Fibroblast of pulmonary artery (primary cell): ENCODE data around the gene IFITM10.

Experiments used
- DNase-seq: peaks from one replicate; pipeline ENCODE4 v3.0.0-alpha.2; 2010; ENCODE audit warnings: low read depth
- H3K4me3 ChIP-seq: replicated peaks from 2 replicates; pipeline ENCODE4 v1.5.1; 2011; ENCODE audit warnings: low read depth, mild to moderate bottlenecking, control low read depth, low read length, moderate library complexity
- TF ChIP-seq, protein P1 (sequence below): IDR thresholded peaks from 2 replicates; pipeline ENCODE4 v1.5.1; 2011; ENCODE audit warnings: mild to moderate bottlenecking, control low read depth, low read length, inconsistent platforms; ENCODE audit errors: missing control alignments

The IFITM10 gene

DNA sequence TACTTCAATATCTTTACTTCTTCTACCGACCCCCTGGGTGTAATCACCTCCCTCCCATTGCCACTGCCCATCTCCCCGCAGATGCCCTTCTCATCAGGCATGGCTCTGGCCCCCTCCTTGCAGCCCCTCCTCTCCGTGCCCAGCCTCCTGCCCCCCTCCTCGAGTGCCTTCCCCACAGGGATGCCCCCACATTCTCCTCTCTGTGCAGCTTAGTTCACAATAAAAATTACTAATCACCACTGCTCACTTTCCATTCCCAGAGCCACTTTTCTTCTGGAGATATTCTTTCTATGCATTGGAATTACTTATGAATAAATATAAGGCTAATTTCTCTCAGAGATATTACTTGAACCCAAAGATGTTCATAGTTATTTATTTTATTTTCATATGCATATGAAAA lies 22.1 kb downstream of the IFITM10 start:
- no peak for DNase-seq
- TF ChIP-seq, protein P1, sequence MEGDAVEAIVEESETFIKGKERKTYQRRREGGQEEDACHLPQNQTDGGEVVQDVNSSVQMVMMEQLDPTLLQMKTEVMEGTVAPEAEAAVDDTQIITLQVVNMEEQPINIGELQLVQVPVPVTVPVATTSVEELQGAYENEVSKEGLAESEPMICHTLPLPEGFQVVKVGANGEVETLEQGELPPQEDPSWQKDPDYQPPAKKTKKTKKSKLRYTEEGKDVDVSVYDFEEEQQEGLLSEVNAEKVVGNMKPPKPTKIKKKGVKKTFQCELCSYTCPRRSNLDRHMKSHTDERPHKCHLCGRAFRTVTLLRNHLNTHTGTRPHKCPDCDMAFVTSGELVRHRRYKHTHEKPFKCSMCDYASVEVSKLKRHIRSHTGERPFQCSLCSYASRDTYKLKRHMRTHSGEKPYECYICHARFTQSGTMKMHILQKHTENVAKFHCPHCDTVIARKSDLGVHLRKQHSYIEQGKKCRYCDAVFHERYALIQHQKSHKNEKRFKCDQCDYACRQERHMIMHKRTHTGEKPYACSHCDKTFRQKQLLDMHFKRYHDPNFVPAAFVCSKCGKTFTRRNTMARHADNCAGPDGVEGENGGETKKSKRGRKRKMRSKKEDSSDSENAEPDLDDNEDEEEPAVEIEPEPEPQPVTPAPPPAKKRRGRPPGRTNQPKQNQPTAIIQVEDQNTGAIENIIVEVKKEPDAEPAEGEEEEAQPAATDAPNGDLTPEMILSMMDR, result no peak
- no peak overlapping the region for H3K4me3 ChIP-seq

DNA sequence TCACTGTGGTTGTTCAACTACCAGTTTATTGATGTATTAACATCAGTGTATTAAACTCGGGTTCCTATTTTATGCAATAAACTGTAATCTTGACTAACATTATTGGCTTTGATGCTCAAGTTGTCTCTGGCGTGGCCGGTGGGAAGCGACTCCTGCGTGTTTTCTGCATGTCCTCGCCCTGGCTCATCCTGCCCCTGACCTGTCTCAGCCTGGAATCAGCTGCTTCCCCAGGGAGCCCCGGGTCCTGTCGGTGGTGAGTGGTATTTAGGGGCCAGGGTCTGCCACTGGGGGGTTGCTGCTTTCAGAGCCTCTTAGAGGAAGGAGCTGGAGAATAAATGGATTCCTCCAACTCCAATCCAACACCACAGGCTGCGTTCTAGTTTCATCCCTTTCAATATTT lies 22.5 kb downstream of the IFITM10 start:
- DNase-seq, result no peak
- H3K4me3 ChIP-seq, result no peak overlapping the region
- TF ChIP-seq, protein P1, result no peak

DNA sequence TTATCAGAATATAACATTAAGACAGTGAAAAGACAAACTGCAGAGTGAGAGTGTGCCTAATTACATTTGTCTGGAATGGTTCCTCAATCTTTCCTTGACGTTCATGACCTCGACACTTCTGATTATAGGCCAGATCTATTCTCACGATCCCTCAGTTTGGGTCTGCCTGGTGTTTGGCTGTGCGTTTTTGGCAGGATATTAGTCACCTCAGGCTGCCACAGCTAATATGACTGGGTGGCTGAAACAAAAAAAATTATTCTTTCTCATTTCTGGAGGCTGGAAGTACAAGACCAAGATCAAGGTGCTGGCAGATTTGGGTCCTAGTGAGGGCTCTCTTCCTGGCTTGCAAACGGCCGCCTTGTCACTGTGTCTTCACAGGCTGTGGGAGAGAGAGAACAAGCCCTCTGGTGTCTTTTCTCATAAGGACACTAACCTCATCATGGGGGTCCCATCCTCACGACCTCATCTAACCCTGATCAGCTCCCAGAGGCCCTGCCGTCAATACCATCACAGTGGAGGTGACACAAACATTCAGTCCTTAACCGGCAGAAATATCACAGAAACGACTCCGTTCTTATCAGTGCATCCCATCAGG lies 23.2 kb downstream of the IFITM10 start:
- H3K4me3 ChIP-seq, result no peak overlapping the region
- DNase-seq, result no peak
- TF ChIP-seq, protein P1, result no peak

DNA sequence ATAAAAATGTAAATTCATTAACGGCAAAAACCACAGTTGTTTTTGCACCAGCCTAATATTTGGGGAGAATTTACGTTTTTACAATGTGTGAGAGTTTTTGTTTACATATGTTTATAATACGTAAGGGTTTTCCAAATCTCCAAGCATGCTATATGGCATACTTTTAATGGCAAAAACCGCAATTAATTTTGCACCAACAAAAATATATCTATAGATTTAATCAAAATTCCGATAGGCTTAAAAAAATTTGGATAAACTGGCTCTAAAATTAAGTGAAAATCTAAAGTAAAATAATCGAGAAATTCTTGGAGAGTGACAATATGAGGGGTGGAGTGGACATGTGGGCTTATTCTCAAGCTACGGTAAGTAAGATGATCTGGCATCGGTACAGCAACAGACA lies 30.6 kb downstream of the IFITM10 start:
- DNase-seq, result no peak
- TF ChIP-seq, protein P1, result no peak
- no peak overlapping the region for H3K4me3 ChIP-seq

- no peak overlapping the region for H3K4me3 ChIP-seq
- no peak for DNase-seq
Observed at GRCh38 chr11:1718326-1718725, 32.1 kb downstream of the IFITM10 start.

GRCh38 chr11:1717745-1718144 lies 32.6 kb downstream of the IFITM10 start:
- TF ChIP-seq, protein P1, result no peak
- no peak for DNase-seq
- H3K4me3 ChIP-seq, result no peak overlapping the region

More at GRCh38 chr11:1718326-1718725, 32.1 kb downstream of the IFITM10 start:
- TF ChIP-seq, protein P1, result no peak
